ENCODE measurements around the gene ZNF530.

GRCh38 chr19:57599377-57599760 lies 316 bp upstream of the ZNF530 start:
- no peak for TF ChIP-seq POLR2A (IDR thresholded peaks at IDR 0.05)
- TF ChIP-seq, protein P1, sequence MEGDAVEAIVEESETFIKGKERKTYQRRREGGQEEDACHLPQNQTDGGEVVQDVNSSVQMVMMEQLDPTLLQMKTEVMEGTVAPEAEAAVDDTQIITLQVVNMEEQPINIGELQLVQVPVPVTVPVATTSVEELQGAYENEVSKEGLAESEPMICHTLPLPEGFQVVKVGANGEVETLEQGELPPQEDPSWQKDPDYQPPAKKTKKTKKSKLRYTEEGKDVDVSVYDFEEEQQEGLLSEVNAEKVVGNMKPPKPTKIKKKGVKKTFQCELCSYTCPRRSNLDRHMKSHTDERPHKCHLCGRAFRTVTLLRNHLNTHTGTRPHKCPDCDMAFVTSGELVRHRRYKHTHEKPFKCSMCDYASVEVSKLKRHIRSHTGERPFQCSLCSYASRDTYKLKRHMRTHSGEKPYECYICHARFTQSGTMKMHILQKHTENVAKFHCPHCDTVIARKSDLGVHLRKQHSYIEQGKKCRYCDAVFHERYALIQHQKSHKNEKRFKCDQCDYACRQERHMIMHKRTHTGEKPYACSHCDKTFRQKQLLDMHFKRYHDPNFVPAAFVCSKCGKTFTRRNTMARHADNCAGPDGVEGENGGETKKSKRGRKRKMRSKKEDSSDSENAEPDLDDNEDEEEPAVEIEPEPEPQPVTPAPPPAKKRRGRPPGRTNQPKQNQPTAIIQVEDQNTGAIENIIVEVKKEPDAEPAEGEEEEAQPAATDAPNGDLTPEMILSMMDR (IDR thresholded peaks at IDR 0.05): no peak
